ENCODE data around the gene PON3. TPM values are rescaled to one million over a fixed set of nuclear protein-coding genes. Genes with fewer than 3 reads are reported as not detected.

Gene PON3
- total and polyA plus RNA-seq, 2 of the 13 experiments (the other 11 are each of a cell fraction or from before 2014, with no cell fraction given): 23.6 to 37.8 TPM

DNA sequence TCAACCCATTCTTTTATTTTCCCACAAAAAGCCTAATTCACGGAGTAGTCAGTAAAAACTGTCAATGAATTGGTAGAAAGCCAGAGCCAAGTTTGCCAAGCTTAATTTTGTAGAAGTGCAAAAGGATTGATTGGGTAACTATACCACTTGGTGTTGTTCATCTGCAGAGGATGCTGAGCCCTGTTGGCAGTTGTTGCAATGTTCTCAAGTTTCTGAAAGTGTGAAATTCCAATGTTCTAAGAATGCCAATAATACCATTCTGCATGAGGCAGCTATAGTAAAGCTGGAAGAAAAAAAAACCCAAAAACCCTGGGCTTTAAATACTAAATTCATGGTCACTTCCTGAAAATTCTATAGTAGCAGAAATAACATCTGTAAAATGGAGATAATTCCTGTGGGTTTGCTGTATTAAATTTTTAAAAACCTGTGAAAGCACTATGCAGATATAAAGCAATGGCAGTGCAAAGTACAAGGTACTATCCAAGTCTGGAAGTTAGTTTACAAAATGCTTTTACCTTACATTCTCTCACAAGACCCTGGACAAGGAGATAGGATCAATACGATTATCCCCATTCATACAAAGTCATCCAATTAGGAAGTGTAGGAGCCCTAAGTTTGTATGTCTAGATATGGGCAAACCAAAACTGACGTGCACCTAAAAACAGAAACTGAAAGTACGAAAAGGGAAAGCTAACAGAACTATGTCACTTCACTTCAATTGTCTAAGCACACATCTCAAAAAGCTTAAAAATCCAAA is 65.8 kb downstream of the PON3 start:
- Histone ChIP-seq H3K36me3 (replicated peaks in 1 of 2; ENCODE audit: control insufficient read depth in 1 of 2, insufficient read depth in 2 of 2, low read length in 2 of 2) (no peaks in the 10 kb centered on the region), H3K4me2 (ENCODE audit: low read depth, low read length) (peak overlapping the region; percentile 62), H3K27me3 (ENCODE audit: control insufficient read depth in 1 of 2, insufficient read depth in 2 of 2, low read length in 2 of 2) (no peaks in the 10 kb centered on the region), H3K4me3 (replicated peaks in 1 of 3; ENCODE audit: insufficient read depth in 1 of 3, low read depth in 2 of 3, low read length in 3 of 3) (peak overlapping the region; percentile 26 to 58 (median 37); a peak in 5 of 6 replicates), H3K4me1 (ENCODE audit: insufficient read depth, low read length) (0 out of 2 replicates have a peak, but pooled peaks cover 6% of the 10 kb centered on the region), H3K9ac (ENCODE audit: insufficient read depth, low read depth, low read length) (no peak overlapping the region), H2AFZ (ENCODE audit: low read length) (peak overlapping the region; percentile 39), H3K79me2 (ENCODE audit: insufficient read depth, low read length) (no peaks in the 10 kb centered on the region), H3K27ac (ENCODE audit: extremely low read length, insufficient read depth, low read length) (no peak overlapping the region), H4K20me1 (ENCODE audit: insufficient read depth, low read length) (no peaks in the 10 kb centered on the region), H3K9me3 (ENCODE audit: low read length) (no peaks in the 10 kb centered on the region)
- ChIA-PET POLR2A (no interaction called here), CTCF (ENCODE audit: low intra/inter-chr PET ratio, low total read pairs) (no interaction called here)
- DNase-seq (ENCODE audit: low spot score) (no peak), ATAC-seq (no peak), FAIRE-seq (no peak)
- TF ChIP-seq MAZ (IDR thresholded peaks at IDR 0.05; ENCODE audit: borderline replicate concordance, low read depth, low read length) (no peak), MAZ (CRISPR knock-in tag; IDR thresholded peaks at IDR 0.05; ENCODE audit: low read depth) (no peak), IRF2 (CRISPR knock-in tag; IDR thresholded peaks at IDR 0.05) (peak; percentile 53; the same call in 1 of the 2 replicates)
- intact Hi-C loops (cut with micrococcal nuclease; ENCODE audit: unreplicated experiment): no loop called here
- 23% methylated on average over 4 of the region's 4 CpGs for WGBS (ENCODE audit: low lambda C conversion rate)
- in situ Hi-C loops (cut with HindIII; ENCODE audit: extremely low pct_ligation_motif_present, low pct_unique_long_range_greater_than_20kb): loop anchor here (25.0 kb wide), 1 partner anchor 357 kb away; no protein-coding TSS in a partner anchor
- no TSS peak for BruUV-seq (replicated peaks)

DNA sequence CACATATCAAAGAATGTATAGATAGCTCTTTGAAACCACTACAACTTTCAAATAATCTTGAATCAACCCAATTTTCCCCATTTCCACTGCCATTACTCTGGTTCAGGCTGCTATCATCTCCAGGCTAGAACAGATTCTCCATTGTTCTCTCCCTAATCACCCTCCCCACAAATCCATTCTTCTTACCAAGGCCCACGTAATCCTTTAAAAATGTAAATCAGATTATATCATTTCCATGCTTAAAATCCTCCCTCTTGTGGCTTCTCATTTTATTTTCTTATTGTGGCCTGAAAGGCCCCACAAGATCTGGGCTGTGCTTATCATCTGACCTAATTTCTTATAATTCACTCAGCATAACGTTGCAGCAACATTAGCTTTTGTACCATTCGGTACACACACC is 68.8 kb downstream of the PON3 start:
- TF ChIP-seq CCAR2 (optimal IDR thresholded peaks at IDR 0.05; ENCODE audit: low read depth, low read length): no peak
- TF ChIP-seq ZNF335 (CRISPR knock-in tag; IDR thresholded peaks at IDR 0.05): no peak
- TF ChIP-seq HNRNPH1 (optimal IDR thresholded peaks at IDR 0.05; ENCODE audit: low read depth, low read length): no peak
- TF ChIP-seq ZNF225 (CRISPR knock-in tag; IDR thresholded peaks at IDR 0.05): no peak
- no peak for TF ChIP-seq PCBP1 (IDR thresholded peaks at IDR 0.05; ENCODE audit: borderline replicate concordance, low read depth, low read length)
- no peak for TF ChIP-seq NKX3-1 (CRISPR knock-in tag; IDR thresholded peaks at IDR 0.05)
- TF ChIP-seq ZNF850 (CRISPR knock-in tag; conservative IDR thresholded peaks at IDR 0.05): no peak
- no peak for TF ChIP-seq ZNF737 (CRISPR knock-in tag; IDR thresholded peaks at IDR 0.05; ENCODE audit: borderline replicate concordance)
- TF ChIP-seq ZNF446 (CRISPR knock-in tag; IDR thresholded peaks at IDR 0.05): no peak
- no peak for TF ChIP-seq YY1 (IDR thresholded peaks at IDR 0.05; ENCODE audit: insufficient read depth, insufficient replicate concordance, low read depth, low read length)
- TF ChIP-seq ZNF230 (CRISPR knock-in tag; IDR thresholded peaks at IDR 0.05): no peak
- no TSS peak for BruUV-seq (replicated peaks)
- H3K4me1 ChIP-seq (ENCODE audit: insufficient read depth, low read length): peaks cover 22% of the 10 kb centered on the region
- H3K4me2 ChIP-seq (ENCODE audit: low read depth, low read length): no peak overlapping the region
- no peak for DNase-seq (ENCODE audit: low spot score)
- WGBS (ENCODE audit: low lambda C conversion rate): 30% methylated on average over 3 of the region's 3 CpGs
- H3K79me2 ChIP-seq (ENCODE audit: insufficient read depth, low read length): no peaks in the 10 kb centered on the region
- ATAC-seq: no peak
- no peaks in the 10 kb centered on the region for H3K36me3 ChIP-seq (replicated peaks in 1 of 2; ENCODE audit: control insufficient read depth in 1 of 2, insufficient read depth in 2 of 2, low read length in 2 of 2)
- H3K9ac ChIP-seq (ENCODE audit: insufficient read depth, low read depth, low read length): no peak overlapping the region
- POLR2A ChIA-PET: no interaction called here
- CTCF ChIA-PET (ENCODE audit: low intra/inter-chr PET ratio, low total read pairs): no interaction called here
- H3K27me3 ChIP-seq (ENCODE audit: control insufficient read depth in 1 of 2, insufficient read depth in 2 of 2, low read length in 2 of 2): no peaks in the 10 kb centered on the region; a peak in 1 of 5 replicates
- no peak overlapping the region for H2AFZ ChIP-seq (ENCODE audit: low read length)
- in situ Hi-C loops (cut with HindIII; ENCODE audit: extremely low pct_ligation_motif_present, low pct_unique_long_range_greater_than_20kb): loop anchor here (25.0 kb wide), 1 partner anchor 360 kb away; no protein-coding TSS in a partner anchor
- no peaks in the 10 kb centered on the region for H4K20me1 ChIP-seq (ENCODE audit: insufficient read depth, low read length)
- intact Hi-C loops (cut with micrococcal nuclease; ENCODE audit: unreplicated experiment): no loop called here
- H3K9me3 ChIP-seq (ENCODE audit: low read length): no peaks in the 10 kb centered on the region
- FAIRE-seq: no peak
- no peak overlapping the region for H3K27ac ChIP-seq (ENCODE audit: extremely low read length, insufficient read depth, low read length)
- H3K4me3 ChIP-seq (replicated peaks in 1 of 3; ENCODE audit: insufficient read depth in 1 of 3, low read depth in 2 of 3, low read length in 3 of 3): no peak overlapping the region

Data from HepG2 (cell line).